WI38 (cell line): ENCODE measurements around the gene FHAD1.

Experiments used
- H3K4me3 ChIP-seq: 2 replicates; pipeline ENCODE4 v1.5.1; 2011; ENCODE audit warnings: low read depth, mild to moderate bottlenecking, control low read depth, low read length
- TF ChIP-seq, protein P1 (sequence below): IDR thresholded peaks from 2 replicates; pipeline ENCODE4 v1.5.1; 2012; ENCODE audit warnings: low read depth, mild to moderate bottlenecking, control low read depth, low read length

Gene FHAD1

DNA sequence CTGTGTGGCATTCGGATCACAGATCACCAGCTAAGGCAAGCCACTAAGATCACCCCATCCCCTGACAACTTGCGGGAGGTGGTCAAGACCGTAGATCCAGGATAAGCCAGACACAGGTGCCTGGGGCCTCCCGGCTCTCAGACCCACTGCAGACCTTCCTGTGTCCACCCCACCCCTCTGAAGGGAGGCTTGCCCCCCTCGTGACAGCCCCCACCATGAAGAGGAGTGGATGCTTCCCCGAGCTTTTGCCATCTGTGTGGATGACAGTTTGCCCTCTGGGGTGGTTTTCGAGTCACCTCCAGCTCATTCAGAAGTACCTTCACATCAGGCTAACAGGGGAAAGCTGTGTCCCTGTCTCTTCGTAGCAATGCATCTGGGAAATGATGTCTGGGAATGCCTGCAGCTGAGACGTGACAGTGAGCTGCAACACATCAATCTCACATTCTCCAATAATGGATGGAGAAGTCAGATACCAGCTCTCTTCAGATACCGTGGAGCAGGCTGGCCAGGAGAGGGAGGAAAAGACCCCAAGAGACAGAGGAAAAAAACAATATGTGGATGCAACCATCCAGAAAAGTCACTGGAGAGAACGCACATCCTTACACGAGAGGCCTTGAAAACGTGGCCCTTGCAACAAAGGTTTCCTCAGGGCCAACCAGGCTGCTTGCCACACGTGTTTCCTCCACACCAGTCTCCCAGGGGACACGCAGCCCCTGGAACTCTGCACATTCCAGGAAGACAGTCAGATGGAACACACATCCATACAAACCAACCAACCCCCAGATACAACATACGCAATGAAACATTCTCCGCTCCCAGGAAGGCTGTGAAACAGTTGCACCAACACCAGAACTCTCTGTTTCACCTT, 20.4 kb upstream of the FHAD1 start:
- no peak overlapping the region for H3K4me3 ChIP-seq
- TF ChIP-seq, protein P1, sequence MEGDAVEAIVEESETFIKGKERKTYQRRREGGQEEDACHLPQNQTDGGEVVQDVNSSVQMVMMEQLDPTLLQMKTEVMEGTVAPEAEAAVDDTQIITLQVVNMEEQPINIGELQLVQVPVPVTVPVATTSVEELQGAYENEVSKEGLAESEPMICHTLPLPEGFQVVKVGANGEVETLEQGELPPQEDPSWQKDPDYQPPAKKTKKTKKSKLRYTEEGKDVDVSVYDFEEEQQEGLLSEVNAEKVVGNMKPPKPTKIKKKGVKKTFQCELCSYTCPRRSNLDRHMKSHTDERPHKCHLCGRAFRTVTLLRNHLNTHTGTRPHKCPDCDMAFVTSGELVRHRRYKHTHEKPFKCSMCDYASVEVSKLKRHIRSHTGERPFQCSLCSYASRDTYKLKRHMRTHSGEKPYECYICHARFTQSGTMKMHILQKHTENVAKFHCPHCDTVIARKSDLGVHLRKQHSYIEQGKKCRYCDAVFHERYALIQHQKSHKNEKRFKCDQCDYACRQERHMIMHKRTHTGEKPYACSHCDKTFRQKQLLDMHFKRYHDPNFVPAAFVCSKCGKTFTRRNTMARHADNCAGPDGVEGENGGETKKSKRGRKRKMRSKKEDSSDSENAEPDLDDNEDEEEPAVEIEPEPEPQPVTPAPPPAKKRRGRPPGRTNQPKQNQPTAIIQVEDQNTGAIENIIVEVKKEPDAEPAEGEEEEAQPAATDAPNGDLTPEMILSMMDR = no peak

DNA sequence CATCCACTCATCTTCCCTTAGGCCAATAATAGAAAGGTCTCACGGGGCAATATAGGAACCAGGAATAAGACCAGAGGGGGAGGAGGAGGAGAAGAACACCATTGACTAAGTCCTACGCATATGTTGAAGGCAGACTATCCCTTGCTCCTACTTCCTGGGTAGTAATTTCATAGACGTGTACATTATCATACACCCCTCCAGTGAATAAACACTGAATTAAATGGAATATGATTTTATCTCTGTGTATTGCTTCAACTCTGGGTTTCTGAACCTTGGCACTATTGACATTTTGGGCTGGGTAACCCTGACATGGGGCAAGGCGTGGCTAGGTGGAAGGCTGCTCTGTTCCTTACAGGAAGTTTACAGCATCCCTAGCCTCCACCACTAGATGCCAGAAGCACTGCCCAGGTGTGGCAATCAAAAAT, 17.3 kb upstream of the FHAD1 start:
- no peak overlapping the region for H3K4me3 ChIP-seq
- TF ChIP-seq, protein P1 = no peak

DNA sequence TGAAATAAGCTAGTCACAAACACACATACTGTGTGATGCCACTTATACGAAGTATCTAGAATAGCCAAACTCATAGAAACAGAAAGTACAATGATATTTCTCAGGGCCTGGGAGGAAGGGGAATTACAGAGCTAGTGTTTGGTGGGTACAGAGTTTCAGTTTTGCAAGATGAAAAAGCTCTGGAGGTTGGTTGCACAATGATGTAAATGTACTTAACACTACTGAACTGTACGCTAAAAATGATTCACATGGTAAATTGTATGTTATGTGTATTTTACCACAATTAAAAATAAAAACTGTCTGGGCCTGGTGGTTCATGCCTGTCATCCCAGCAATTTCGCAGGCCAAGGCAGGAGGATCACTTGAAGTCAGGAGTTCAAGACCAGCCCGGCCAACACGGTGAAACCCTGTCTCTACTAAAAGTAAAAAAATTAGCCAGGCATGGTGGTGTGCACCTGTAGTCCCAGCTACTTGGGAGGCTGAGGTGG, 15.3 kb upstream of the FHAD1 start:
- TF ChIP-seq, protein P1 = no peak
- H3K4me3 ChIP-seq = no peak overlapping the region

DNA sequence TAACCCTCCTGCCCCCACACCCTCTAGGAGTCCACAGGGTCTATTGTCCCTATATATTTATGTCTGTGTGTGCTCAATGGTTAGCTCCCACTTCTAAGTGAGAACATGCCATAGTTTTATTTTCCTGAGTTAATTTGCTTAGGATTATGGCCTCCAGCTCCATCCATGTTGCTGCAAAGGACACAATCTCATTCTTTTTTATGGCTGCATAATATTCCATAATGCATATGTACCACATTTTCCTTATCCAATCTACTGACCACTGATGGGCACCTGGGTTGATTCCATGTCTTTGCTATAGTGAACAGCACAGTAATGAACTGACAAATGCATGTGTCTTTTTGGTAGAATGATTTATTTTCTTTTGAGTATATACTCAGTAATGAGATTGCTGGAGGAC, 13.3 kb upstream of the FHAD1 start:
- TF ChIP-seq, protein P1 = no peak
- no peak overlapping the region for H3K4me3 ChIP-seq

DNA sequence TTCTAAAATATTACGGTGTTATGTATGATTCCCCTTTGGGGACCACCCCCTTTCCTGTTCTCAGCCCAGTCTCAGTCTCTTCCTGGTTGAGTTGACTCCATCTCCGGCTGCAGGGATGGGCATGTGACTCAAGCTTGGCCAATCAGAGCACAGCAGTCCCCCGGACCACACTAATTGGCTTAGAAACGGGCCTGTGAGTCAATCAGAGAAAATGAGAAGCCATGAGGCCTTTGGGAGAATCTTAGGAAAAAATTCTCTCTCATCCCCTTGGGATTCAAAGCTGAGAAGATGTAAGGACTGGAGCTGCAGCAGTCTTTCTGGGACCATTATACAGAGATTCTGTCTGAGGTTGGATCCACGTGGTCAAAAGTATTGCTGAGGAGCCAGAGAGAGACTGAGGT, 10.7 kb upstream of the FHAD1 start:
- TF ChIP-seq, protein P1 = no peak
- no peak overlapping the region for H3K4me3 ChIP-seq

DNA sequence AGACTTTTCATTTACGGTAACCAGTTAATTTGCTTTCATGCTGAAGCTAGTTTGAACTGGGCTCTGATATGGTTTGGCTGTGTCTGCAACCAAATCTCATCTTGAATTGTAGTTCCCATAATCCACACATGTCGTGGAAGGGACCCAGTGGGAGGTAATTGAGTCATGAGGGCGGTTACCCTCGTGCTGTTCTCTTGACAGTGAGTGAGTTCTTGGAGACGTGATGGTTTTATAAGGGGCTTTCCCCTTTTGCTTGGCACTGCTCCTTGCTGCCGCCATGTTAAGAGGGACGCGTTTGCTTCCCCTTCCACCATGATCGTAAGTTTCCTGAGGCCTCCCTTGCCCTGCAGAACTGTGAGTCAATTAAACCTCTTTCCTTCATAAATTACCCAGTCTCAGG, 10.3 kb upstream of the FHAD1 start:
- TF ChIP-seq, protein P1 = no peak
- no peak overlapping the region for H3K4me3 ChIP-seq

DNA sequence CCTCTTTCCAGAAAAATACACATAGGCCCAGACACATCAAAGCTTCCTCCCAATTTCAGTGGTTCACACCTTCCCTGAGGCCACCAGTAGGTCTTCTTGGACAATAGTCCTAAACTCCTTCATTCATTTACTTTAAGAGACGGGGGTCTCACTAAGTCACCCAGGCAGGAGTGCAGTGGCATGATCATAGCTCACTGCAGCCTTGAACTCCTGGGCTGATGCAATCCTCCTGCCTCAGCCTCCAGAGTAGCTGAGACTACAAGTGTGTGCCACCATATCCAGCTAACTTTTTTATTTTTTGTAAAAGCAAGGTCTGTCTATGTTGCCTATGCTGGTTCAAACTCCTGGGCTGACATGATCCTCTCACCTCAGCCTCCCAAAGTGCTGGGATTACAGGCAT, 8.2 kb upstream of the FHAD1 start:
- H3K4me3 ChIP-seq = no peak overlapping the region
- TF ChIP-seq, protein P1 = no peak
